CD4-positive, alpha-beta memory T cell (primary cell): ENCODE data around the gene CTNNA2. TPM values are rescaled to one million over a fixed set of nuclear protein-coding genes. Genes with fewer than 3 reads are reported as not detected.
"Not testable (repeated sequence)": the region's sequence is repeated elsewhere in the genome, so short reads cannot be mapped to it uniquely, and the experiment has no call there.

Source experiments
- CTCF ChIA-PET: fragments of 350-600 bp; sonication (Branson Sonifier 250); formaldehyde crosslinking; loops from one replicate; lab custom pipeline; 2021; ENCODE audit warnings: inconsistent platforms; ENCODE audit not compliant: partially characterized antibody; lab: Charles Lee
- POLR2A ChIA-PET: fragments of 350-600 bp; sonication (Branson Sonifier 250); formaldehyde crosslinking; loops from one replicate; lab custom pipeline; 2021; ENCODE audit not compliant: partially characterized antibody; lab: Charles Lee
- DNase-seq, 5 donors: peaks; one replicate each; pipeline versions ENCODE4 v3.0.0 to v3.0.0-alpha.2; 2020 to 2022; ENCODE audit warnings: mixed read lengths in 1 of 5
- H3K27ac ChIP-seq: one replicate; pipeline ENCODE4 v1.7.0; 2013; ENCODE audit warnings: low read depth, low read length
- H3K27me3 ChIP-seq: 2 replicates; pipeline ENCODE4 v1.7.0; 2013; ENCODE audit warnings: mild to moderate bottlenecking, low read length, moderate library complexity; ENCODE audit not compliant: insufficient read depth
- H3K36me3 ChIP-seq: 2 replicates; pipeline ENCODE4 v1.7.0; 2013; ENCODE audit warnings: mild to moderate bottlenecking, low read length, moderate library complexity; ENCODE audit not compliant: insufficient read depth
- H3K4me1 ChIP-seq: 2 replicates; pipeline ENCODE4 v1.7.0; 2013; ENCODE audit warnings: mild to moderate bottlenecking, low read length, moderate library complexity; ENCODE audit not compliant: insufficient read depth
- H3K4me3 ChIP-seq, 2 donors: one replicate each; pipeline ENCODE4 v1.7.0; 2013; ENCODE audit warnings: low read length in 2 of 2, mild to moderate bottlenecking in 1 of 2
- H3K9me3 ChIP-seq, 2 donors: one replicate each; pipeline ENCODE4 v1.7.0; 2013; ENCODE audit warnings: low read length in 2 of 2, control low read depth in 1 of 2; ENCODE audit not compliant: control insufficient read depth in 1 of 2
- H3K27ac Mint-ChIP-seq, 7 donors: one replicate each; pipeline ENCODE4 v1.8.0; 2020 to 2021; ENCODE audit warnings: mixed read lengths in 7 of 7, mild to moderate bottlenecking in 6 of 7, inconsistent platforms in 3 of 7, moderate library complexity in 3 of 7
- H3K27me3 Mint-ChIP-seq, 2 donors: one replicate each; pipeline ENCODE4 v1.8.0; 2020 to 2021; ENCODE audit warnings: mixed read lengths in 2 of 2
- H3K36me3 Mint-ChIP-seq, 2 donors: one replicate each; pipeline ENCODE4 v1.8.0; 2020 to 2021; ENCODE audit warnings: mixed read lengths in 2 of 2, inconsistent platforms in 1 of 2, mild to moderate bottlenecking in 1 of 2
- H3K4me1 Mint-ChIP-seq, 4 donors: one replicate each; pipeline ENCODE4 v1.8.0; 2020 to 2021; ENCODE audit warnings: mixed read lengths in 4 of 4, mild to moderate bottlenecking in 1 of 4
- H3K4me3 Mint-ChIP-seq, 8 donors: one replicate each; pipeline ENCODE4 v1.8.0; 2020 to 2021; ENCODE audit warnings: mixed read lengths in 8 of 8, mild to moderate bottlenecking in 7 of 8, moderate library complexity in 6 of 8, inconsistent platforms in 3 of 8
- H3K9me3 Mint-ChIP-seq, 8 donors: one replicate each; pipeline ENCODE4 v1.8.0; 2020 to 2021; ENCODE audit warnings: mixed read lengths in 8 of 8, mild to moderate bottlenecking in 5 of 8, inconsistent platforms in 3 of 8, moderate library complexity in 1 of 8
- intact Hi-C: fragments of 100-400 bp; cut with micrococcal nuclease; formaldehyde crosslinking; loops from one replicate; pipeline ENCODE4 v1.15.1; 2023
- polyA plus RNA-seq, 2 donors: library from polyadenylated mRNA; unstranded; fragments of 300-500 nt; fragmentation: Illumina TruSeq; gene quantifications; one replicate each; pipeline ENCODE4 v1.2.3, GENCODE V29; 2021
- total RNA-seq, 2 experiments: library from RNA; stranded (reverse); gene quantifications; one replicate each; pipeline ENCODE4 v1.2.3, GENCODE V29; 2021

CTNNA2 gene
- total and polyA plus RNA-seq, 4 experiments from 2014 or later = not detected

DNA sequence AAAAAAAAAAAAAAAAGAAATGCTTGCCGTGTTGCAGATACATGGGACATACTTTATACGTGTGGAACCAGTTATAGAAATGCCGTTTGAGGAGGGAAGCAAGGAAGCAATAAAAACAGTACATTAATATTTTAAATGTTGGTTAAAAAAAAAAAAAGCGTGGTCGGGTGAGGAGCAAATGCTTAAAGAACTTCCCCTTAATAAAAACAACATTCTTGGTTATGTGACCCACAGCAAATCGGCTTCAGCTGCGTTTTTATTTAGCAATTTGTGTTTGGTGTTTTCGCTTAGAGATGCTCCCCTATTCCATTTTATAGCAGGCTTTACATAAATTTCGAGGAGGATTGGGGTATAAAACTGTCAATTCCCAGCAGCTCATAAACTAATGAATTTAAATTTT lies 568.1 kb downstream of the CTNNA2 start:
- Histone ChIP-seq H3K27ac (no peak overlapping the region), H3K9me3 (no peaks in the 10 kb centered on the region), H3K27me3 (no peaks in the 10 kb centered on the region), H3K4me3 (no peak overlapping the region), H3K4me1 (no peaks in the 10 kb centered on the region), H3K36me3 (no peaks in the 10 kb centered on the region)
- H3K27ac Mint-ChIP-seq = no peak overlapping the region
- ChIA-PET POLR2A (no interaction called here), CTCF (no interaction called here)
- H3K4me3 Mint-ChIP-seq = no peak overlapping the region
- H3K27me3 Mint-ChIP-seq = no peaks in the 10 kb centered on the region
- DNase-seq = no peak
- no peaks in the 10 kb centered on the region for H3K36me3 Mint-ChIP-seq
- peaks cover 0 to 3% (median under 1%) of the 10 kb centered on the region in 8 donors for H3K9me3 Mint-ChIP-seq
- peaks cover 0 to 4% (median 2%) of the 10 kb centered on the region in 4 donors for H3K4me1 Mint-ChIP-seq
- intact Hi-C loops = no loop called here

DNA sequence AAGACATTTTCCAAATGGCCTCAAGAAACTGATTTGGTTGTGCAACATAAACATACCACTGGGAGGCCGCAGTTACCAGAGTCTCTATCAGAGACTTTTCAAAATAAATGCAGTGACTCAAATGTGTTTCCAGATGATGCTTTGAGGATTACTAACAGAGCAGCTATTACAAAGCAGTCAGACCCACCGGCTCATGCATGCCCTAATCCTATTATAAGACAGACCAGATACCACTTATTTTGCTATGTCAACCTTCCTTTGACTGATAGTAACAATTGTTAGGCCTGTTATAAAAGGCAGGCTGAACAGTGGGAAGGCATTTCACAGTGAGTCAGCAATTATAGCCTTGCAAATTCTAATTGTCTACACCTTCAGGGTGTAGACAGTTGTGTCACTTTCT lies 574.0 kb downstream of the CTNNA2 start:
- Mint-ChIP-seq H3K4me3 (no peak overlapping the region), H3K27me3 (no peaks in the 10 kb centered on the region), H3K36me3 (no peaks in the 10 kb centered on the region), H3K27ac (no peak overlapping the region), H3K9me3 (peaks cover 0 to 3% (median 0%) of the 10 kb centered on the region in 8 donors), H3K4me1 (no peaks in the 10 kb centered on the region)
- POLR2A ChIA-PET = no interaction called here
- no peaks in the 10 kb centered on the region for H3K36me3 ChIP-seq
- H3K27ac ChIP-seq = no peak overlapping the region
- CTCF ChIA-PET = no interaction called here
- DNase-seq = no peak
- no peaks in the 10 kb centered on the region for H3K9me3 ChIP-seq
- intact Hi-C loops = no loop called here
- no peaks in the 10 kb centered on the region for H3K4me1 ChIP-seq
- no peak overlapping the region for H3K4me3 ChIP-seq
- no peaks in the 10 kb centered on the region for H3K27me3 ChIP-seq

DNA sequence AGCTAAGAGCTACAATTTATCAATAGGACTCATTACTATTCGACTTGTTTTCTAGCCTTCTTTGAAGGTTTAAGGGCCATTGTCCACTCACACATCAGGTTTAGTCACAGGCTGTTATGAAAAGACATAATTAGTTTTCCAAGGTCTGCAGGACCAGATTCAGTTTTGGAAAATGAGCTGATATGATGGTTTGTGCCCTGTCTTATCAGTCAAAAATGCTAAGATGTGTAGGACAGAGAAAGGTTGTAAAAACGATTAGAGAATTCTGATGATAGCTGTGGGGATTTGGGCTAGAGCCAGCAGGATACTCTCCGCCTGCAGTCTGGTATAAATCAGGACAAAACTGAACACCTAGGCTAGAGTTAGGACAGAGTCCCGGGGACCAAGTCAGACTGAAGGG lies 578.4 kb downstream of the CTNNA2 start:
- intact Hi-C loops = no loop called here
- no peak overlapping the region for H3K27ac Mint-ChIP-seq
- H3K36me3 ChIP-seq = no peaks in the 10 kb centered on the region
- peaks cover 0 to 9% (median 2%) of the 10 kb centered on the region in 8 donors for H3K9me3 Mint-ChIP-seq
- no peaks in the 10 kb centered on the region for H3K36me3 Mint-ChIP-seq
- POLR2A ChIA-PET = no interaction called here
- H3K4me3 Mint-ChIP-seq = no peak overlapping the region
- H3K9me3 ChIP-seq = no peaks in the 10 kb centered on the region
- H3K4me3 ChIP-seq = no peak overlapping the region
- no peaks in the 10 kb centered on the region for H3K4me1 Mint-ChIP-seq
- no peak overlapping the region for H3K27ac ChIP-seq
- CTCF ChIA-PET = no interaction called here
- no peaks in the 10 kb centered on the region for H3K4me1 ChIP-seq
- no peaks in the 10 kb centered on the region for H3K27me3 ChIP-seq
- no peaks in the 10 kb centered on the region for H3K27me3 Mint-ChIP-seq
- DNase-seq = no peak

DNA sequence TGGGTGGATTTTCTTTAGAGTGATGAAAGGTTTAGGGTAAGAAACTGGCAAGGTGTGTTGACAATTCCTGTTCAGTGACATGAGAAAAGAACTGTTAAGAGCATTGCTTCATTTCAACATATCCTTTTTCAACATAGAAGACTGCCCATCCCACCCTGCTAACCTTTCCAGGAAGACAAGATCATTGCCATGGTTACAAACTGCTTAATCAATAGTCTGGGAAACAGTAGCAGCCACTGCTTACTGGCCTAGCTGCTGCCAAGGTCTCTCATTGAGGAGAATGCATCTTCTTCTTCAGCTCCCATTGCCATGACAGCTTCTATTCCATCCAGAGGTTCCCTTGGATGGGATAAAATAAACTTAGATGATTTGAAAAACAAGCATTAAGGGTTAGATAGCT lies 579.6 kb downstream of the CTNNA2 start:
- no peaks in the 10 kb centered on the region for H3K27me3 ChIP-seq
- H3K9me3 ChIP-seq = no peaks in the 10 kb centered on the region
- no peak overlapping the region for H3K27ac Mint-ChIP-seq
- no peak for DNase-seq
- no peaks in the 10 kb centered on the region for H3K27me3 Mint-ChIP-seq
- H3K36me3 ChIP-seq = no peaks in the 10 kb centered on the region
- intact Hi-C loops = no loop called here
- H3K4me3 ChIP-seq = no peak overlapping the region
- CTCF ChIA-PET = no interaction called here
- no peaks in the 10 kb centered on the region for H3K4me1 ChIP-seq
- H3K4me1 Mint-ChIP-seq = no peaks in the 10 kb centered on the region
- no peak overlapping the region for H3K4me3 Mint-ChIP-seq
- no peak overlapping the region for H3K27ac ChIP-seq
- peaks cover 0 to 11% (median 2%) of the 10 kb centered on the region in 8 donors for H3K9me3 Mint-ChIP-seq
- POLR2A ChIA-PET = no interaction called here
- no peaks in the 10 kb centered on the region for H3K36me3 Mint-ChIP-seq

GRCh38 chr2:80098503-80098902 lies 585.7 kb downstream of the CTNNA2 start:
- peaks cover 0 to 17% (median 7%) of the 10 kb centered on the region in 8 donors for H3K9me3 Mint-ChIP-seq
- H3K4me1 Mint-ChIP-seq, CTCF ChIA-PET, H3K27me3 ChIP-seq, H3K27me3 Mint-ChIP-seq, intact Hi-C loops, H3K36me3 Mint-ChIP-seq, H3K9me3 ChIP-seq, H3K4me1 ChIP-seq, H3K4me3 ChIP-seq, H3K27ac Mint-ChIP-seq, H3K27ac ChIP-seq, H3K36me3 ChIP-seq, DNase-seq, H3K4me3 Mint-ChIP-seq, POLR2A ChIA-PET: not testable (repeated sequence)

- POLR2A ChIA-PET = no interaction called here
- H3K36me3 ChIP-seq = no peaks in the 10 kb centered on the region
- H3K9me3 ChIP-seq = no peaks in the 10 kb centered on the region
- no peak for DNase-seq
- Mint-ChIP-seq H3K4me3 (no peak overlapping the region), H3K27ac (no peak overlapping the region), H3K36me3 (no peaks in the 10 kb centered on the region), H3K27me3 (no peaks in the 10 kb centered on the region), H3K4me1 (no peaks in the 10 kb centered on the region), H3K9me3 (peaks cover 2 to 14% (median 6%) of the 10 kb centered on the region in 8 donors)
- CTCF ChIA-PET = no interaction called here
- H3K27me3 ChIP-seq = no peaks in the 10 kb centered on the region
- no peak overlapping the region for H3K27ac ChIP-seq
- intact Hi-C loops = no loop called here
- H3K4me1 ChIP-seq = no peaks in the 10 kb centered on the region
- H3K4me3 ChIP-seq = no peak overlapping the region
Observed at GRCh38 chr2:80102026-80102425, 589.2 kb downstream of the CTNNA2 start.

- H3K27ac Mint-ChIP-seq = no peak overlapping the region
- CTCF ChIA-PET = no interaction called here
Observed at GRCh38 chr2:80105015-80105640, 592.3 kb downstream of the CTNNA2 start.

More at GRCh38 chr2:80105015-80105640, 592.3 kb downstream of the CTNNA2 start:
- no peak for DNase-seq
- Histone ChIP-seq H3K4me1 (no peaks in the 10 kb centered on the region), H3K36me3 (no peaks in the 10 kb centered on the region), H3K4me3 (no peak overlapping the region), H3K9me3 (no peaks in the 10 kb centered on the region), H3K27me3 (no peaks in the 10 kb centered on the region), H3K27ac (no peak overlapping the region)
- POLR2A ChIA-PET = no interaction called here
- Mint-ChIP-seq H3K27me3 (no peaks in the 10 kb centered on the region), H3K9me3 (peaks cover 0 to 12% (median 7%) of the 10 kb centered on the region in 8 donors), H3K4me3 (no peak overlapping the region), H3K36me3 (no peaks in the 10 kb centered on the region), H3K4me1 (no peaks in the 10 kb centered on the region)
- intact Hi-C loops = no loop called here
